KMS-11 (cell line): Measurements from ENCODE around the gene TTLL11.

Experiments used
- H2AFZ ChIP-seq: fragments of 200-600 bp; sonication (generic); 2 replicates; pipeline ENCODE4 v1.6.1; 2016; ENCODE audit warnings: antibody characterized with exemption, mixed run types, low read depth
- H3K27ac ChIP-seq: fragments of 200-600 bp; sonication (generic); 2 replicates; pipeline ENCODE4 v1.6.1; 2016; ENCODE audit warnings: mild to moderate bottlenecking, mixed run types
- H3K27me3 ChIP-seq: fragments of 200-600 bp; sonication (generic); 2 replicates; pipeline ENCODE4 v1.6.1; 2017; ENCODE audit warnings: mild to moderate bottlenecking, low read depth, mixed run types, moderate library complexity; ENCODE audit not compliant: insufficient read depth
- H3K36me3 ChIP-seq: fragments of 200-600 bp; sonication (generic); 2 replicates; pipeline ENCODE4 v1.6.1; 2017; ENCODE audit warnings: mild to moderate bottlenecking, mixed run types; ENCODE audit not compliant: insufficient read depth
- H3K4me1 ChIP-seq: fragments of 200-600 bp; sonication (generic); 2 replicates; pipeline ENCODE4 v1.6.1; 2016; ENCODE audit warnings: mild to moderate bottlenecking, low read depth, mixed run types; ENCODE audit not compliant: poor library complexity, severe bottlenecking
- H3K4me2 ChIP-seq: fragments of 200-600 bp; sonication (generic); 2 replicates; pipeline ENCODE4 v1.7.0; 2016; ENCODE audit warnings: mild to moderate bottlenecking, mixed run types
- H3K4me3 ChIP-seq: fragments of 200-600 bp; sonication (generic); IDR thresholded peaks from 2 replicates; pipeline ENCODE4 v1.6.1; 2017; ENCODE audit warnings: low read depth, low read length, mixed read lengths; ENCODE audit not compliant: insufficient read depth
- H3K79me2 ChIP-seq: fragments of 200-600 bp; sonication (generic); 2 replicates; pipeline ENCODE4 v1.6.1; 2016; ENCODE audit warnings: low read depth, mixed run types; ENCODE audit not compliant: insufficient read depth
- H3K9ac ChIP-seq: fragments of 200-600 bp; sonication (generic); 2 replicates; pipeline ENCODE4 v1.6.1; 2016; ENCODE audit warnings: mild to moderate bottlenecking, mixed run types
- H4K20me1 ChIP-seq: fragments of 200-600 bp; sonication (generic); 2 replicates; pipeline ENCODE4 v1.6.1; 2016; ENCODE audit warnings: mild to moderate bottlenecking, mixed run types; ENCODE audit not compliant: insufficient read depth
- CTCF ChIP-seq: fragments of 200-600 bp; sonication (generic); conservative IDR thresholded peaks from 2 replicates; pipeline ENCODE4 v1.6.1; 2017; ENCODE audit warnings: low read depth, mild to moderate bottlenecking, antibody characterized with exemption, low read length, moderate library complexity, mixed read lengths

TTLL11 gene

DNA sequence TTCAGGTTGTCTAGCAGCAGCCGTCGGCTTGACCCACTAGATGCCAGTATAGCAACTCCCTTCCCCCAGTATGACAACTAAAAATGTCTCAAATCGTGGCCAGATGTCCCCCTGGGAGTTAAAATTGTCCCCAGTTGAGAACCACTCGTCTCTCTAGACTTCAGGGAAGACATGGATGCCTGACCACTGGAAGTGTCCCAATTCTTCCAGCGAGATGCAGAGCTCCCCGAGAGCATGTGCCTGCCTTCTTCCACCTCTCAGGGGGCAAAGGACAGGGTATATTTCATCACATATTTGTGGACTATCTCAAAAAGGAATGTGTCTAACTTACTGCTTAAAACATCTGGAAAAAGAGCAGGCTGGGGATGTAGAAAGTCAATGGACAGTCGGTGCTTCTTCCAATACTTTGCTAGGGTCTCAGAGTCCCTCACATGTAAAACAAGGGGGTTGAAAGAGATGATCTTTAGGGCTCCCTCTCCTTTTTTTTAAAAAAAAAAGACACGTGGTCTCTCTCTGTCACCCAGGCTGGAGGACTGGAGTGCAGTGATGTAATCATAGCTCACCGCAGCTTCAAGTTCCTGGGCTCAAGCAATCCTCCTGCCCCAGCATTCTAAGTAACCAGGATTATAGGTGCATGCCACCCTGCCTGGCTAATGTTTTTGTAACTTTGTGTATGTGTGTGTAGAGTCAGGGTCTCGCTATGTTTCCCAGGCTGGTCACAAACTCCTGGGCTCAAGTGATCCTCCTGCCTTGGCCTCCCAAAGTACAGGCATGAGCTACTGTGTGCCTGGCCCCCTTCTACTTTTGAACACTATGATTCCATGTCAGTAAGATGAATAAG lies 251.1 kb downstream of the TTLL11 start:
- H3K9ac ChIP-seq, result no peak overlapping the region
- no peak overlapping the region for H3K4me3 ChIP-seq
- no peak overlapping the region for H2AFZ ChIP-seq
- no peaks in the 10 kb centered on the region for H4K20me1 ChIP-seq
- H3K27me3 ChIP-seq, result no peaks in the 10 kb centered on the region
- H3K36me3 ChIP-seq, result no peaks in the 10 kb centered on the region
- no peak overlapping the region for H3K4me2 ChIP-seq
- TF ChIP-seq CTCF, result no peak
- H3K4me1 ChIP-seq, result no peaks in the 10 kb centered on the region
- no peak overlapping the region for H3K27ac ChIP-seq
- H3K79me2 ChIP-seq, result no peaks in the 10 kb centered on the region

GRCh38 chr9:121840838-121841760 lies 252.0 kb downstream of the TTLL11 start:
- no peak overlapping the region for H3K4me3 ChIP-seq
- H3K79me2 ChIP-seq, result no peaks in the 10 kb centered on the region
- no peaks in the 10 kb centered on the region for H3K36me3 ChIP-seq
- no peak for TF ChIP-seq CTCF
- no peak overlapping the region for H2AFZ ChIP-seq
- no peaks in the 10 kb centered on the region for H4K20me1 ChIP-seq
- H3K27me3 ChIP-seq, result no peaks in the 10 kb centered on the region
- H3K4me1 ChIP-seq, result no peaks in the 10 kb centered on the region
- H3K27ac ChIP-seq, result no peak overlapping the region
- no peak overlapping the region for H3K4me2 ChIP-seq
- H3K9ac ChIP-seq, result no peak overlapping the region

- no peak overlapping the region for H3K27ac ChIP-seq
- H3K79me2 ChIP-seq, result no peaks in the 10 kb centered on the region
- TF ChIP-seq CTCF, result no peak
- H3K27me3 ChIP-seq, result no peaks in the 10 kb centered on the region
- no peak overlapping the region for H3K4me3 ChIP-seq
- H2AFZ ChIP-seq, result no peak overlapping the region
- no peaks in the 10 kb centered on the region for H3K36me3 ChIP-seq
- no peaks in the 10 kb centered on the region for H3K4me1 ChIP-seq
- no peak overlapping the region for H3K4me2 ChIP-seq
- H3K9ac ChIP-seq, result no peak overlapping the region
- no peaks in the 10 kb centered on the region for H4K20me1 ChIP-seq
Observed at GRCh38 chr9:121839726-121840500, 253.2 kb downstream of the TTLL11 start.

DNA sequence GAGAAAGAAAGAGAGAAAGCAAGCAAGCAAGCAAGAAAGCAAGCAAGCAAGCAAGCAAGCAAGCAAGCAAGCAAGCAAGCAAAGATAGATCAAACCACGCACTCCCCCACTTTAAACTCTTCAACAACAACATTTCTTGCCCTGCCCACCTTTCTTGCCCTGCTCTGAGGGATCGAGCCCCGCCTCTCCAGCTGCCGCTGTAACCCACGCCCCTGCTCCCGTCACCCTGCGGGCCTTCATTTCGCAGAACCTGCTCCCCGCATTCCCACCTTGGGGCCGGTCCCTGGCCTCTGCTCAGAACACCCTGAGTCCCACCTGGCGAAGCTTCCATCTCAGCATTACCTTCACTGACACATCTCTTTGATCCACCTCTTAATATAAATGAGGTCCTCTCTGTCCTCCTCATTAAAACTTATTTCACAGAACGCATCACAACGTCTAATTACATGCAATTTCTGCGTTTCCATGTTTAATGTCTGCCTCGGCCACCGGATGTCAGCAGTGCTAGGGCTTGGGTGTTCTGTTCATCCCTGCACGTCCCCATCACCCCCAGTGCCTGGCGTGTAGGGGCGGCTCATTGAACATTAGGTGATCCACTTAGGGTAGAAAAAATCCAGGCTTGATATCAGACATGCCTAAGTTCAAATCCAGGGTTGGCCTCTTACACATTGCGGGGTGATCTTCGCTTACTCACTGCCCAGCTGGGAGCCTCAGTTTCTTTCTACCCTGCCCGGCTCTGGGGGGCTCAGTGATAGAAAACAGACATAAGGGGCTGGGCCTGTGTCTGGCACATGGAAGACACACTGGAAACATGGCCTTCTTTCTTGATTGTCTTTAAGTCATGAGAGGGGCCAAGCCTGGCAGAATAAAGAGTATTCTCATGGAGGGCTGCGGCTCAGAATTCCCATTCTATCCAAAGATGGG lies 254.1 kb downstream of the TTLL11 start:
- no peaks in the 10 kb centered on the region for H4K20me1 ChIP-seq
- no peak overlapping the region for H3K9ac ChIP-seq
- no peak for TF ChIP-seq CTCF
- H3K27ac ChIP-seq, result no peak overlapping the region
- no peaks in the 10 kb centered on the region for H3K79me2 ChIP-seq
- no peak overlapping the region for H3K4me3 ChIP-seq
- no peaks in the 10 kb centered on the region for H3K4me1 ChIP-seq
- H2AFZ ChIP-seq, result no peak overlapping the region
- H3K4me2 ChIP-seq, result no peak overlapping the region
- H3K36me3 ChIP-seq, result no peaks in the 10 kb centered on the region
- H3K27me3 ChIP-seq, result no peaks in the 10 kb centered on the region
